Parathyroid adenoma (tissue), 2 donors: ENCODE data around the gene THAP7.

Source experiments
- H2AFZ ChIP-seq: fragments of 300-600 bp; sonication (generic); one replicate; pipeline ENCODE4 v1.7.0; 2017; ENCODE audit warnings: antibody characterized with exemption, mild to moderate bottlenecking
- H3K27ac ChIP-seq: fragments of 300-600 bp; sonication (generic); one replicate; pipeline ENCODE4 v1.7.0; 2017
- H3K27me3 ChIP-seq: fragments of 300-600 bp; sonication (generic); one replicate; pipeline ENCODE4 v1.7.0; 2017; ENCODE audit warnings: low read length; ENCODE audit not compliant: control insufficient read depth, insufficient read depth
- H3K36me3 ChIP-seq: fragments of 300-600 bp; sonication (generic); one replicate; pipeline ENCODE4 v1.7.0; 2017; ENCODE audit warnings: low read length; ENCODE audit not compliant: control insufficient read depth, insufficient read depth
- H3K4me1 ChIP-seq: fragments of 300-600 bp; sonication (generic); one replicate; pipeline ENCODE4 v1.7.0; 2017; ENCODE audit warnings: control low read depth
- H3K4me2 ChIP-seq: fragments of 300-600 bp; sonication (generic); one replicate; pipeline ENCODE4 v1.7.0; 2017; ENCODE audit warnings: low read length
- H3K4me3 ChIP-seq: fragments of 300-600 bp; sonication (generic); one replicate; pipeline ENCODE4 v1.7.0; 2017; ENCODE audit warnings: low read depth, low read length
- H3K79me2 ChIP-seq: fragments of 300-600 bp; sonication (generic); one replicate; pipeline ENCODE4 v1.7.0; 2017; ENCODE audit warnings: control low read depth
- H3K9ac ChIP-seq: fragments of 300-600 bp; sonication (generic); one replicate; pipeline ENCODE4 v1.7.0; 2017; ENCODE audit warnings: mild to moderate bottlenecking
- H3K9me3 ChIP-seq: fragments of 300-600 bp; sonication (generic); one replicate; pipeline ENCODE4 v1.7.0; 2017; ENCODE audit warnings: low read length; ENCODE audit not compliant: control insufficient read depth
- TF ChIP-seq, protein P1 (sequence below): fragments of 300-600 bp; sonication (generic); IDR thresholded peaks from one replicate; pipeline ENCODE4 v1.7.0; 2017; ENCODE audit warnings: antibody characterized with exemption, mild to moderate bottlenecking
- donor health status: primary hyperparathyroidism.

Gene THAP7

DNA sequence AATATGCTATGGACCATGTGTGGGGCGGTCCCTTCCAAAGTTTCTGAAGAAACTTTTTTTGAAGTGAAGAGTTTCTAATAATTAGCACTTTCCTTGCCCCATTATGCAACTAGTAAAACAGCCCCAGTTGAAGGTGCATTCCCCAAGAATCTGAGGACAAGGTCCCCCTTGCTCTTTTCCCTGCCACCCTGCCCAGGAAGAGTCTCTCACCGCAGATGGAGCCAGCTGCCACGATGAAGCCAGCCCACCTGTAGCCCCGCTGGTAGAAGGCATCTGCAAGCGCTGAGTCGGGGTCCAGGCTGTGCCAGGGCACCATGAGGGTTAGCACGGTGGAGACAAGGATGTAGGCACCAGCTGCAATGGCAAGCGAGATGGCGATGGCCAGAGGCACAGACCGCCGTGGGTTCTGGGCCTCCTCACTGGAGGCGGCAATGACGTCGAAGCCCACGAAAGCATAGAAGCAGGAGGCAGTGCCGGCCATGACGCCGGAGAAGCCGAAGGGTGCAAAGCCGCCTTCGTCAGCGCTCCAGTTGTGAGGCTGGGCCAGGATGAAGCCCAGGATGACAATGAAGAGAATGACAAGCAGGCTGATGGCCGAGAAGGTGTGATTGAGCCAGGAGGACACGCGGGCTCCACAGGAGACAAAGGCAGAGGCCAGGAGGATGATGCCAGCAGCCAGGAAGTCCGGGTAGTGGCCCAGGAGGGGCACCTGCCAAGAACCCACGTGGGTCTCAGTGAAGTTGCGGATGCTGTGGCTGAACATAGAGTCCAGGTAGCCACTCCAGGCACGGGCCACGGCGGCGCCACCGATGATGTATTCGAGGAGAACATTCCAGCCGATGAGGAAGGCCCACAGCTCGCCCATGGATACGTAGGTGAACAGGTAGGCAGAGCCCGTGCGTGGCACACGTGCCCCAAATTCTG, 29.0 kb upstream of the THAP7 start:
- no peaks in the 10 kb centered on the region for H3K36me3 ChIP-seq
- H3K27ac ChIP-seq, result no peak overlapping the region
- H3K27me3 ChIP-seq, result peaks cover 3% of the 10 kb centered on the region
- H3K4me1 ChIP-seq, result no peaks in the 10 kb centered on the region
- H3K4me2 ChIP-seq, result no peak overlapping the region
- no peaks in the 10 kb centered on the region for H3K79me2 ChIP-seq
- TF ChIP-seq, protein P1, sequence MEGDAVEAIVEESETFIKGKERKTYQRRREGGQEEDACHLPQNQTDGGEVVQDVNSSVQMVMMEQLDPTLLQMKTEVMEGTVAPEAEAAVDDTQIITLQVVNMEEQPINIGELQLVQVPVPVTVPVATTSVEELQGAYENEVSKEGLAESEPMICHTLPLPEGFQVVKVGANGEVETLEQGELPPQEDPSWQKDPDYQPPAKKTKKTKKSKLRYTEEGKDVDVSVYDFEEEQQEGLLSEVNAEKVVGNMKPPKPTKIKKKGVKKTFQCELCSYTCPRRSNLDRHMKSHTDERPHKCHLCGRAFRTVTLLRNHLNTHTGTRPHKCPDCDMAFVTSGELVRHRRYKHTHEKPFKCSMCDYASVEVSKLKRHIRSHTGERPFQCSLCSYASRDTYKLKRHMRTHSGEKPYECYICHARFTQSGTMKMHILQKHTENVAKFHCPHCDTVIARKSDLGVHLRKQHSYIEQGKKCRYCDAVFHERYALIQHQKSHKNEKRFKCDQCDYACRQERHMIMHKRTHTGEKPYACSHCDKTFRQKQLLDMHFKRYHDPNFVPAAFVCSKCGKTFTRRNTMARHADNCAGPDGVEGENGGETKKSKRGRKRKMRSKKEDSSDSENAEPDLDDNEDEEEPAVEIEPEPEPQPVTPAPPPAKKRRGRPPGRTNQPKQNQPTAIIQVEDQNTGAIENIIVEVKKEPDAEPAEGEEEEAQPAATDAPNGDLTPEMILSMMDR, result no peak
- H3K4me3 ChIP-seq, result no peak overlapping the region
- no peaks in the 10 kb centered on the region for H3K9me3 ChIP-seq
- no peak overlapping the region for H3K9ac ChIP-seq
- no peak overlapping the region for H2AFZ ChIP-seq

- no peaks in the 10 kb centered on the region for H3K79me2 ChIP-seq
- no peak overlapping the region for H3K4me3 ChIP-seq
- no peaks in the 10 kb centered on the region for H3K36me3 ChIP-seq
- peaks cover 3% of the 10 kb centered on the region for H3K27me3 ChIP-seq
- H3K27ac ChIP-seq, result no peak overlapping the region
- no peak overlapping the region for H3K9ac ChIP-seq
- no peak overlapping the region for H2AFZ ChIP-seq
- H3K4me1 ChIP-seq, result no peaks in the 10 kb centered on the region
- TF ChIP-seq, protein P1, result no peak
- no peak overlapping the region for H3K4me2 ChIP-seq
- no peaks in the 10 kb centered on the region for H3K9me3 ChIP-seq
Measured at GRCh38 chr22:21030032-21030431, 28.1 kb upstream of the THAP7 start.

- TF ChIP-seq, protein P1, result no peak
- H3K9me3 ChIP-seq, result no peaks in the 10 kb centered on the region
- H3K79me2 ChIP-seq, result no peaks in the 10 kb centered on the region
- no peaks in the 10 kb centered on the region for H3K4me1 ChIP-seq
- no peak overlapping the region for H3K27ac ChIP-seq
- no peaks in the 10 kb centered on the region for H3K36me3 ChIP-seq
- H3K9ac ChIP-seq, result no peak overlapping the region
- peaks cover 3% of the 10 kb centered on the region for H3K27me3 ChIP-seq
- H2AFZ ChIP-seq, result no peak overlapping the region
- no peak overlapping the region for H3K4me2 ChIP-seq
- no peak overlapping the region for H3K4me3 ChIP-seq
Measured at GRCh38 chr22:21029486-21030025, 27.6 kb upstream of the THAP7 start.

DNA sequence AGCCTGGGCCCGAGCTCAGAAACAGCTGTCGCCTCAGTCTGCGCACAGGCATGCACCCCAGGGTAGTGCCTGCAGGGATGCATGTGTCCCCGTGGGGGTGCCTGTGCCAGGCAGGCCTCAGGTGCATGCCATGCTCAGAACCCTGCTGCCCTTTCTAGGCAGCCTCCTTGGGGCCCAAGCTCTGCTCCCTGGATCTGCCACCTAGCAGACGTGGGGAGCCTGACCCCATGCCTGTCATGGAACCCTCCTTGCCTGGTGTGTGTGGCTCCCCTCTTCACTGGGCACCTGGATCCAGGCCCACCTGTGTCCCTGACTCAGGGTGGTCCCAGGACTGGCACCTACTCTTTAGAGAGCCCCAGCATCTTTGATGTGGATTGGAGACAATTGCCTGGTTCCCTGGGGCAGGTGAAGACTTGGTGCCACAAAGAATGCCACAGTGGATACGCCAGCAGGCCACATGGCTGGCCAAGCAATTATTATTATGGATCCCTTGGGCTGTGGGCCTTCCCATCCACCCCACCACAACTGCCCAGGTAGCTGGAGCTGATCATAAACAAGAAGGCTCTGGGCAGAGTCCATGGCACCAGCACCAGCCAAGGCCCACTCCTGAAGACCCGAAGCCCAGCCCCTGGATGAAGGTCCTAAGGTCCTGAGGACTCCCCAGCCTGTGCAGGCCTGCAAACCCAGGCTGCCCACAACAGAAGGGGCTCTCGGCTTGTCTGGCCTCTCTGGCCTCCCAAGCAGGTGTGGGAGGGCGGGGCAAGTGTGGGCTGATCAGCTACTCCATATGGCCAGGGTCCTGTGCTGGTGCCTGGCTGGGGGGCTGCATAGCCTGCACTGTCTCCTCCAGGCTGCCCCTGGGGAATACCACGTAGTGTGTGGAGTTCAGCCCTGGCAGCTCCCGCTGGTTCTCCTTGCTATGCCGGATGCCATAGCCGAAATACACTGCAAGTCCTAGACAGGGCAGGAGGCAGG, 26.6 kb upstream of the THAP7 start:
- Histone ChIP-seq H3K36me3 (no peaks in the 10 kb centered on the region), H3K4me2 (no peak overlapping the region), H3K79me2 (no peaks in the 10 kb centered on the region), H3K9ac (no peak overlapping the region), H3K4me3 (no peak overlapping the region), H3K4me1 (no peaks in the 10 kb centered on the region), H2AFZ (no peak overlapping the region), H3K9me3 (no peaks in the 10 kb centered on the region), H3K27ac (no peak overlapping the region), H3K27me3 (peaks cover 3% of the 10 kb centered on the region)
- TF ChIP-seq, protein P1, result no peak
